Measurements from ENCODE around the gene SERPINA4.

The SERPINA4 gene

GRCh38 chr14:94615823-94616570 lies 54.8 kb downstream of the SERPINA4 start:
- DNase-seq (ENCODE audit: low spot score), result no peak

- no peak for DNase-seq (ENCODE audit: low spot score)
Measured at GRCh38 chr14:94617366-94617941, 56.2 kb downstream of the SERPINA4 start.

- no peak for DNase-seq (ENCODE audit: low spot score)
Measured at GRCh38 chr14:94617988-94618822, 57.0 kb downstream of the SERPINA4 start.

- no peak for DNase-seq (ENCODE audit: low spot score)
Measured at GRCh38 chr14:94619297-94619696, 58.1 kb downstream of the SERPINA4 start.

All from hematopoietic multipotent progenitor cell treated with erythropoietin and hydrocortisone succinate and interleukin-3 and kit ligand, for 15 days (in vitro differentiated cells).